ENCODE data around the gene DNASE1.

DNASE1 gene

DNA sequence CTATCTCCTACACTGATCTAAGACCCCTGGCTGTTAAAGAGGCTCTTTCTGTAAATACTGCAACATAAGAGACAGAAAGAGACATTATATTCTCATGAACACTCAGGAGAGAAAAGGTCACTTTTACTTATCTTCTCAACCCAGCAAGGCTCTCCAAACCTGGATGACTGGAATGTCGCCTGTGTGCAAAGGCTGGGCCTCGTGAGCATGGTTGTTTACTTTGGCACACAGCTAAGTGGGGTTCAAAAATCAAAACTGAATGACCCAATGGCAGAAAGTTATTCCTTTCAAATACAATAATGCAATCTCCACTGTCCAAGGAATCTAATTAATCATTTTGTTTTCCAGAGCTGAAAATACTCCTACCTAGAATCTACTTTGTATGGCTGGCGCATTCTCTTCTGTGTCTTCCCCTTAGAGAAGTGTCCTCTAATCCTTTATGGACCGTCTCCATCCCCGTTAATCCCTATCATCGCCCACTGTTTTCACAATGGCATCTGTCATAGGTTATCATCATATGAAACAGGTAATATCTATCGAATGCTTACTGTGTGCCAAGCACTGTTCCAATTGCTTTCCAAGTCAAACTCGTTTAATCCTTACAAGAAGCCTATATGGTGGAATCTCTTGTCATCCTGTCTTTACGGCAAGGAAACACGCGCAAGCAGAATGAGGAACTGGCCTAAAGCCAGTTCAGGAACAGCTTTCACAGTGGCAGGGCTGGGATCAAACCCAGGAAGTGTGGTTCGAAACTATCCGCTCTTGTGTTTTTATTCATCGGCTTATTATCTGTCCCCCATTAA lies 44.4 kb upstream of the DNASE1 start:
- H3K27me3 ChIP-seq, result no peaks in the 10 kb centered on the region
- H3K9me3 ChIP-seq, result no peaks in the 10 kb centered on the region
- H3K36me3 ChIP-seq, result peaks cover 1% of the 10 kb centered on the region
- H3K4me1 ChIP-seq (ENCODE audit: control insufficient read depth in 1 of 2, insufficient read depth in 1 of 2, low read depth in 1 of 2, low read length in 1 of 2), result peaks cover 43% of the 10 kb centered on the region in 2 experiments
- H3K27ac ChIP-seq, result peak overlapping the region; percentile 96
- TF ChIP-seq, protein P1, sequence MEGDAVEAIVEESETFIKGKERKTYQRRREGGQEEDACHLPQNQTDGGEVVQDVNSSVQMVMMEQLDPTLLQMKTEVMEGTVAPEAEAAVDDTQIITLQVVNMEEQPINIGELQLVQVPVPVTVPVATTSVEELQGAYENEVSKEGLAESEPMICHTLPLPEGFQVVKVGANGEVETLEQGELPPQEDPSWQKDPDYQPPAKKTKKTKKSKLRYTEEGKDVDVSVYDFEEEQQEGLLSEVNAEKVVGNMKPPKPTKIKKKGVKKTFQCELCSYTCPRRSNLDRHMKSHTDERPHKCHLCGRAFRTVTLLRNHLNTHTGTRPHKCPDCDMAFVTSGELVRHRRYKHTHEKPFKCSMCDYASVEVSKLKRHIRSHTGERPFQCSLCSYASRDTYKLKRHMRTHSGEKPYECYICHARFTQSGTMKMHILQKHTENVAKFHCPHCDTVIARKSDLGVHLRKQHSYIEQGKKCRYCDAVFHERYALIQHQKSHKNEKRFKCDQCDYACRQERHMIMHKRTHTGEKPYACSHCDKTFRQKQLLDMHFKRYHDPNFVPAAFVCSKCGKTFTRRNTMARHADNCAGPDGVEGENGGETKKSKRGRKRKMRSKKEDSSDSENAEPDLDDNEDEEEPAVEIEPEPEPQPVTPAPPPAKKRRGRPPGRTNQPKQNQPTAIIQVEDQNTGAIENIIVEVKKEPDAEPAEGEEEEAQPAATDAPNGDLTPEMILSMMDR (IDR thresholded peaks at IDR 0.05), result no peak
- H3K4me3 ChIP-seq (ENCODE audit: low read depth in 1 of 2, low read length in 1 of 2), result peak overlapping the region; percentile 86 to 88

- Histone ChIP-seq H3K9me3 (no peaks in the 10 kb centered on the region), H3K27me3 (no peaks in the 10 kb centered on the region), H3K4me1 (ENCODE audit: control insufficient read depth in 1 of 2, insufficient read depth in 1 of 2, low read depth in 1 of 2, low read length in 1 of 2) (peaks cover 46 to 48% of the 10 kb centered on the region in 2 experiments), H3K36me3 (peaks cover 5% of the 10 kb centered on the region), H3K4me3 (ENCODE audit: low read depth in 1 of 2, low read length in 1 of 2) (peak overlapping the region; percentile 86 to 88), H3K27ac (peak overlapping the region; percentile 96)
- TF ChIP-seq, protein P1 (IDR thresholded peaks at IDR 0.05), result no peak
These were observed 43.8 kb upstream of the DNASE1 start for GRCh38 chr16:3610698-3611145.

- peaks cover 46 to 48% of the 10 kb centered on the region in 2 experiments for H3K4me1 ChIP-seq (ENCODE audit: control insufficient read depth in 1 of 2, insufficient read depth in 1 of 2, low read depth in 1 of 2, low read length in 1 of 2)
- no peaks in the 10 kb centered on the region for H3K9me3 ChIP-seq
- H3K4me3 ChIP-seq (ENCODE audit: low read depth in 1 of 2, low read length in 1 of 2), result peak within 1 kb of the TSS; percentile 86 to 88
- peaks cover 5% of the 10 kb centered on the region for H3K36me3 ChIP-seq
- peak within 1 kb of the TSS; percentile 96 for H3K27ac ChIP-seq
- no peaks in the 10 kb centered on the region for H3K27me3 ChIP-seq
- TF ChIP-seq, protein P1 (IDR thresholded peaks at IDR 0.05), result peak; percentile 41
These were observed 43.1 kb upstream of the DNASE1 start, which contains the start of gene SLX4 for GRCh38 chr16:3611146-3611975. Gene SLX4 (minus strand): TSS chr16:3611606. CDS start chr16:3608964, 2,642 bp downstream.

DNA sequence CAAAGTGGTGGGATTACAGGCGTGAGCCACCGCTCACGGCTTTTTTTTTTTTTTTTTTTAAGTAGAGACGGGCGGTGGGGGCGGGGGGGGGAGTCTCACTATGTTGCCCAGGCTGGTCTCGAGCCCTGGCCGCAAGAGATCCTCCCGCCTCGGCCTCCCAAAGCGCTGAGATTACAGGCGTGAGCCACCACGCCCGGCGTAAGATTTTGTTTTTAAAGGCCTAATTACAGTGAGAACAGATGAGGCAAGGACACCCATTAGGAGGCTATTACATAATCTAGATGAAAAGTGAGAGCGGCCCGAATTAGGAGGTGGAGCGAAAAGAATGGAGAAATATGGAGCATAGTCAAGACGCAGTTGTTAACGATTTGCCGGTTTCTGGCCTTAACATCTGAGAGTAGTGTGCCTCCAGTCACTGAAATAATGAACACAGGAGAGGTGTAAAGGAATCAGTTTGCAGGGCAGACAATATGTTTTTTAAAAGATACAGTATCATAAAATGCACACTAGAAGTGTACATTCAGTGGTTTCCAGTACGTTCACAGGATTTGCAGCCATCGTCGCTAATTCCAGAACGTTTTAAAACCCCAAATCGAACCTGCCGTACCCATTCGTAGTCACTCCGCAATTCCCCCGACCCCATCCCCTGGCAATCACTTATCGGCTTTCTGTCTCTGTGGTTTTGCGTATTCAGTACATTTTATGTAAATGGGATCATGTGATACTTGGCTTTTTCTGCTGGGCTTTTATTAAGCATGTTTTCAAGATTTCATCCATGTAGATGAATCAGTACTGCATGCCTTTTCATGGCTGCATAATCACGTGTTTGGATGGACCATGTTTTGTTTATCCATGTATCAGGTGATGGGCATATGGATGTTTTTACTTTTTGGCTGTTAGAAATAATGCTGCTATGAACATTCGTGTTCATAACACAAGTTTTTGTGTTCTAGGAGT lies 41.7 kb upstream of the DNASE1 start:
- Histone ChIP-seq H3K9me3 (no peaks in the 10 kb centered on the region), H3K4me3 (ENCODE audit: low read depth in 1 of 2, low read length in 1 of 2) (peak overlapping the region; percentile 86 to 88), H3K4me1 (ENCODE audit: control insufficient read depth in 1 of 2, insufficient read depth in 1 of 2, low read depth in 1 of 2, low read length in 1 of 2) (peaks cover 46 to 48% of the 10 kb centered on the region in 2 experiments), H3K36me3 (peaks cover 5% of the 10 kb centered on the region), H3K27me3 (no peaks in the 10 kb centered on the region), H3K27ac (peak overlapping the region; percentile 96)
- TF ChIP-seq, protein P1 (IDR thresholded peaks at IDR 0.05), result no peak

DNA sequence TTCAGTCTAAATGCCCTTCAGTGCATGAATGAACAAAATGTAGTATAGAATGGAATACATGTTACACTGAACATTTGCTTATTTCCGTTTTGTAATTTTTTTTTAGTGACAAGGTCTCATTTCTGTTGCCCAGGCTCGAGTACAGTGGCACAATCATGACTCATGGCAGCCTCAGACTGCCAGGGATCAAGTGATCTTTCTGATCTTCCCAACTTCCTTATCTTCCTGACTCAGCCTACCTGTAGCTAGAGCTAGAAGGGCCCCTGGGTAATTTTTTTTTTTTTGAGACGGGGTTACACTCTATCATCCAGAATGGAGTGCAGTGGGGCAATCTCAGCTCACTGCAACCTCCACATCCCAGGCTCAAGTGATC lies 35.7 kb upstream of the DNASE1 start:
- H3K27ac ChIP-seq, result peak overlapping the region; percentile 26
- H3K4me3 ChIP-seq (ENCODE audit: low read depth in 1 of 2, low read length in 1 of 2), result no peak overlapping the region
- H3K4me1 ChIP-seq (ENCODE audit: control insufficient read depth in 1 of 2, insufficient read depth in 1 of 2, low read depth in 1 of 2, low read length in 1 of 2), result peaks cover 12 to 22% of the 10 kb centered on the region in 2 experiments
- no peaks in the 10 kb centered on the region for H3K9me3 ChIP-seq
- peaks cover 5% of the 10 kb centered on the region for H3K36me3 ChIP-seq
- TF ChIP-seq, protein P1 (IDR thresholded peaks at IDR 0.05), result no peak
- no peaks in the 10 kb centered on the region for H3K27me3 ChIP-seq

Data from neutrophil (primary cell).